ENCODE data around the gene TMEM109. TPM values are rescaled to one million over a fixed set of nuclear protein-coding genes. Genes with fewer than 3 reads are reported as not detected.

The TMEM109 gene
- total and polyA plus RNA-seq, 2 of the 13 experiments (the other 11 are each of a cell fraction or from before 2014, with no cell fraction given) = 7.7 to 18.0 TPM

- TF ChIP-seq ZNF816 (CRISPR knock-in tag; IDR thresholded peaks at IDR 0.05; ENCODE audit: borderline replicate concordance) = peak; percentile 64; the same call in 1 of the 2 replicates
- 0 out of 2 replicates have a peak, but pooled peaks have one; percentile 37 for TF ChIP-seq FOSL1 (CRISPR knock-in tag; IDR thresholded peaks at IDR 0.05; ENCODE audit: borderline replicate concordance)
- TF ChIP-seq KAT2B (IDR thresholded peaks at IDR 0.05; ENCODE audit: borderline replicate concordance, low read depth, low read length) = no peak
- TF ChIP-seq ZNF567 (CRISPR knock-in tag; IDR thresholded peaks at IDR 0.05; ENCODE audit: borderline replicate concordance) = peak; percentile 73
- TF ChIP-seq ZNF10 (CRISPR knock-in tag; IDR thresholded peaks at IDR 0.05; ENCODE audit: borderline replicate concordance, low read depth) = no peak
- peak; percentile 66 for TF ChIP-seq ARID3A (IDR thresholded peaks at IDR 0.05; ENCODE audit: low read depth, low read length)
- TF ChIP-seq ZNF142 (CRISPR knock-in tag; IDR thresholded peaks at IDR 0.05) = peak; percentile 73; the same call in 1 of the 2 replicates
- no peak; the same call in 1 of the 2 replicates for TF ChIP-seq ZNF225 (CRISPR knock-in tag; IDR thresholded peaks at IDR 0.05)
- TF ChIP-seq POGK (CRISPR knock-in tag; conservative IDR thresholded peaks at IDR 0.05) = peak; percentile 87
- TF ChIP-seq JARID2 (CRISPR knock-in tag; IDR thresholded peaks at IDR 0.05; ENCODE audit: insufficient replicate concordance) = no peak
- TF ChIP-seq ZSCAN31 (CRISPR knock-in tag; IDR thresholded peaks at IDR 0.05; ENCODE audit: low read depth) = peak; percentile 67; the same call in 1 of the 2 replicates
- peak; percentile 56; the same call in 1 of the 2 replicates for TF ChIP-seq ELF1 (CRISPR knock-in tag; IDR thresholded peaks at IDR 0.05)
- TF ChIP-seq ZNF451 (CRISPR knock-in tag; IDR thresholded peaks at IDR 0.05) = peak; percentile 73; the same call in 1 of the 2 replicates
- TF ChIP-seq SRSF4 (IDR thresholded peaks at IDR 0.05; ENCODE audit: low read depth, low read length, poor library complexity, severe bottlenecking) = no peak
- TF ChIP-seq TEAD3 (CRISPR knock-in tag; optimal IDR thresholded peaks at IDR 0.05; ENCODE audit: borderline replicate concordance) = peak; percentile 92
- peak; percentile 96 for TF ChIP-seq MED1 (CRISPR knock-in tag; IDR thresholded peaks at IDR 0.05)
- no peak for TF ChIP-seq HDAC6 (IDR thresholded peaks at IDR 0.05; ENCODE audit: low read depth, low read length)
- no peak for TF ChIP-seq ZNF44 (CRISPR knock-in tag; IDR thresholded peaks at IDR 0.05)
- no peak for TF ChIP-seq TRIM22 (IDR thresholded peaks at IDR 0.05)
These were observed 33.2 kb upstream of the TMEM109 start (continued) for GRCh38 chr11:60880643-60881282.
